ENCODE results near the gene PTPN2. TPM values are rescaled to one million over a fixed set of nuclear protein-coding genes. Genes with fewer than 3 reads are reported as not detected.

The PTPN2 gene
- total RNA-seq (64.8 and 75.5 TPM in 2 replicates), polyA plus RNA-seq (41.2 and 62.4 TPM in 2 replicates), polyA minus RNA-seq (21.8 and 35.2 TPM in 2 replicates)
- total RNA-seq (2013), result 97.2 TPM

GRCh38 chr18:12883684-12884405 is at the start of gene PTPN2:
PTPN2 (minus strand) TSS chr18:12884237; CDS start chr18:12884141, 96 bp downstream.
- H4K20me1 ChIP-seq (ENCODE audit: control insufficient read depth, insufficient read depth, low read length, poor library complexity, severe bottlenecking), result peaks cover 26% of the 10 kb centered on the region
- H2AFZ ChIP-seq (ENCODE audit: insufficient read depth, low read depth, low read length, poor library complexity, severe bottlenecking), result peak within 1 kb of the TSS; percentile 78
- peak within 1 kb of the TSS; percentile 99 for H3K27ac ChIP-seq (ENCODE audit: low read length in 2 of 2)
- H3K4me3 Mint-ChIP-seq, result peak within 1 kb of the TSS; percentile 89
- H3K79me2 ChIP-seq (ENCODE audit: control insufficient read depth, insufficient read depth, low read length), result peaks cover 47% of the 10 kb centered on the region
- H3K27ac Mint-ChIP-seq, result peak within 1 kb of the TSS; percentile 95
- H3K9me3 Mint-ChIP-seq (ENCODE audit: insufficient read depth), result no peaks in the 10 kb centered on the region
- no peaks in the 10 kb centered on the region for H3K36me3 ChIP-seq (replicated peaks in 1 of 2; ENCODE audit: control extremely low read depth in 1 of 2, control insufficient read depth in 1 of 2, extremely low read depth in 1 of 2, insufficient read depth in 2 of 2, low read length in 1 of 2)
- no peak for TF ChIP-seq EZH2 (IDR thresholded peaks at IDR 0.05; ENCODE audit: borderline replicate concordance, insufficient read depth, low read depth, low read length, poor library complexity, severe bottlenecking)
- TF ChIP-seq CTCF (IDR thresholded peaks at IDR 0.05), result no peak
- ChIA-PET CTCF (interaction anchor here (0.6 to 1.3 kb wide), 6 partner anchors 32 to 276 kb away, joined by 3 to 5 read pairs (median 4); no protein-coding TSS in a partner anchor), POLR2A (interaction anchor here (0.5 to 1.3 kb wide), 14 partner anchors 15 to 843 kb away, joined by 3 to 7 read pairs (median 4); partner anchors contain the start of genes AFG3L2, CEP192, CEP76 and FAM210A)
- H3K9me3 ChIP-seq (ENCODE audit: control extremely low read depth in 1 of 3, control insufficient read depth in 2 of 3, insufficient read depth in 1 of 3, low read length in 2 of 3), result peaks cover 0 to 1% (median 0%) of the 10 kb centered on the region in 3 donors
- no peaks in the 10 kb centered on the region for H3K27me3 Mint-ChIP-seq
- DNase-seq (peak; percentile 97), ATAC-seq (ENCODE audit: low read depth) (peak; percentile 76)
- WGBS (ENCODE audit: insufficient coverage), result under 1% methylated on average over 97 of the region's 97 CpGs
- no peaks in the 10 kb centered on the region for H3K27me3 ChIP-seq (replicated peaks in 1 of 4; ENCODE audit: control extremely low read depth in 1 of 4, control insufficient read depth in 3 of 4, insufficient read depth in 4 of 4, low read length in 3 of 4)
- H3K4me2 ChIP-seq (replicated peaks; ENCODE audit: low read depth, low read length, poor library complexity, severe bottlenecking), result peak within 1 kb of the TSS; percentile 86
- intact Hi-C loops (cut with micrococcal nuclease), result loop anchor here (1.0 to 10.0 kb wide), 10 partner anchors 27 to 1033 kb away; partner anchors contain the start of genes CEP192, CEP76, CHMP1B and IMPA2
- peaks cover 71% of the 10 kb centered on the region for H3K4me1 Mint-ChIP-seq
- peaks cover 64 to 71% of the 10 kb centered on the region in 2 donors for H3K4me1 ChIP-seq (ENCODE audit: control insufficient read depth in 2 of 2, insufficient read depth in 2 of 2, low read length in 2 of 2)
- peak within 1 kb of the TSS; percentile 91 for H3K9ac ChIP-seq (ENCODE audit: low read length)
- H3K4me3 ChIP-seq (ENCODE audit: control extremely low read depth in 1 of 5, extremely low read depth in 1 of 5, insufficient read depth in 1 of 5, low read depth in 2 of 5, low read length in 4 of 5), result peak within 1 kb of the TSS; percentile 66 to 92 (median 78)

GRCh38 chr18:12933327-12933726 is 49.3 kb upstream of the PTPN2 start:
- POLR2A ChIA-PET, result no interaction called here
- Histone ChIP-seq H3K4me3 (ENCODE audit: control extremely low read depth in 1 of 5, extremely low read depth in 1 of 5, insufficient read depth in 1 of 5, low read depth in 2 of 5, low read length in 4 of 5) (no peak overlapping the region), H3K9ac (ENCODE audit: low read length) (no peak overlapping the region), H4K20me1 (ENCODE audit: control insufficient read depth, insufficient read depth, low read length, poor library complexity, severe bottlenecking) (no peaks in the 10 kb centered on the region), H3K9me3 (ENCODE audit: control extremely low read depth in 1 of 3, control insufficient read depth in 2 of 3, insufficient read depth in 1 of 3, low read length in 2 of 3) (no peaks in the 10 kb centered on the region), H3K27ac (ENCODE audit: low read length in 2 of 2) (no peak overlapping the region), H3K4me1 (ENCODE audit: control insufficient read depth in 2 of 2, insufficient read depth in 2 of 2, low read length in 2 of 2) (no peaks in the 10 kb centered on the region), H2AFZ (ENCODE audit: insufficient read depth, low read depth, low read length, poor library complexity, severe bottlenecking) (no peak overlapping the region), H3K79me2 (ENCODE audit: control insufficient read depth, insufficient read depth, low read length) (no peaks in the 10 kb centered on the region), H3K4me2 (replicated peaks; ENCODE audit: low read depth, low read length, poor library complexity, severe bottlenecking) (no peak overlapping the region), H3K27me3 (replicated peaks in 1 of 4; ENCODE audit: control extremely low read depth in 1 of 4, control insufficient read depth in 3 of 4, insufficient read depth in 4 of 4, low read length in 3 of 4) (no peaks in the 10 kb centered on the region), H3K36me3 (replicated peaks in 1 of 2; ENCODE audit: control extremely low read depth in 1 of 2, control insufficient read depth in 1 of 2, extremely low read depth in 1 of 2, insufficient read depth in 2 of 2, low read length in 1 of 2) (no peaks in the 10 kb centered on the region)
- intact Hi-C loops (cut with micrococcal nuclease), result no loop called here
- Mint-ChIP-seq H3K4me1 (peaks cover 2% of the 10 kb centered on the region), H3K27ac (no peak overlapping the region), H3K9me3 (ENCODE audit: insufficient read depth) (no peaks in the 10 kb centered on the region), H3K4me3 (no peak overlapping the region), H3K27me3 (peaks cover 7% of the 10 kb centered on the region)
- ATAC-seq (ENCODE audit: low read depth) (no peak), DNase-seq (no peak)
- CTCF ChIA-PET, result interaction anchor here (1.1 to 5.4 kb wide), 13 partner anchors 12 to 540 kb away, joined by 3 to 200 read pairs (median 11); no protein-coding TSS in a partner anchor
- TF ChIP-seq EZH2 (IDR thresholded peaks at IDR 0.05; ENCODE audit: borderline replicate concordance, insufficient read depth, low read depth, low read length, poor library complexity, severe bottlenecking) (no peak), CTCF (IDR thresholded peaks at IDR 0.05) (no peak)

Measured in B cell (primary cell).